Measurements from ENCODE around the gene SIMC1. TPM values are rescaled to one million over a fixed set of nuclear protein-coding genes. Genes with fewer than 3 reads are reported as not detected.
"Not testable (repeated sequence)": the region's sequence is repeated elsewhere in the genome, so short reads cannot be mapped to it uniquely, and the experiment has no call there.

Gene SIMC1
- total RNA-seq, 1 experiment from 2014 or later: 19.2 TPM

DNA sequence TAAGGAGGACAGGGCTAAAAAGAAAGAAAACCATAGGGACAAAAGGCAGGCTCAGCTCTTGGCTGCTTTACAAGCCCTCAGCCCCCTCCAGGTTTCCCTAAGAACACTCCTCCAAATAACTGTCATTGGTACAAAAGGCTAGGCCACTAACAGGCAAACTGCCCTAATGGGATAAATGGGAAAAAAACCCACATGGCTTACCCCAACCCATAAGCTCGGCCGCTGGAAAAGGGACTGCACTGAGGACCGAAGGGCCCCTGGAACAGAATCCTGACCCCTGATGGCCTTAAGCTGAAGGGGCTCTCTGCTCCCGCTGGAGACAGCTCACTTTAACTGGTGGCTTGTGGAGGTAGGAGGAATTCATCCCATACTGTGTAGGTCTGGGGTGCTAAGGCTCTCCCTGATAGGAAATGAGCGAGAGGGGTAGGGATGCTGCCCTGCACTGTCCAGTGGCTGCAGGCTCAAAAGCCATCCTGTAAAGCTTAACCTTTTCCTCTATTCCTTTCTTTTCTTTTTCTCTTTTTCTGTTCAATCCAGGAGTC, 21.0 kb upstream of the SIMC1 start:
- in situ Hi-C loops (cut with HindIII; ENCODE audit: low pct_unique_long_range_greater_than_20kb, low sequenced_read_pairs); H3K4me1 ChIP-seq (ENCODE audit: control insufficient read depth, insufficient read depth, low read length); CTCF ChIA-PET; H3K9me3 ChIP-seq (ENCODE audit: control insufficient read depth, insufficient read depth, low read depth, low read length); H3K27ac ChIP-seq (ENCODE audit: low read length); intact Hi-C loops (cut with micrococcal nuclease; ENCODE audit: unreplicated experiment); POLR2A ChIA-PET; H3K36me3 ChIP-seq (ENCODE audit: control insufficient read depth, insufficient read depth, low read length); H3K27me3 ChIP-seq (ENCODE audit: control insufficient read depth, insufficient read depth, low read length); H3K4me3 ChIP-seq (ENCODE audit: low read depth in 2 of 2, low read length in 2 of 2); BruUV-seq (replicated peaks); DNase-seq (ENCODE audit: low read depth, low spot score): not testable (repeated sequence)
- ATAC-seq: peak; percentile 60; the same call in 1 of the 2 replicates

DNA sequence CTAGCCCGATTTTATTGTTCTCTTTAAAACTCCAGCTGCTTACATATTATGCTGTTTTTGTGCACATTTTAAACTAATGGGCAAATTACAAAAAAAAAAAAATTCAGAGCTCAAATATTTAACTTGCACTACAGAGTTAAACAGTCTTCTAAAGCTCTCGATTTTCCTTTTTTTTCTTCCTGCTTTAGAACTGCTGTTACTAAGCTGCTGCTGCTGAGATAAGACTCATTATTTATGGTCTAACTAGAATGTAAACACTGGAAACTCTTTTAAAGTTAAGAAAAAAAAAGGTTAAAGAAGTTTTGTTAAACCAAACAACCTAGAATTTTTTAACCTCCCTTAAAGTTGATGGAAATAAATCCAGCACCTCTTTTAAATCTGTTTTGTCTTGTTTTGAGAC, 20.5 kb upstream of the SIMC1 start:
- H3K9me3 ChIP-seq (ENCODE audit: control insufficient read depth, insufficient read depth, low read depth, low read length); in situ Hi-C loops (cut with HindIII; ENCODE audit: low pct_unique_long_range_greater_than_20kb, low sequenced_read_pairs); H3K27me3 ChIP-seq (ENCODE audit: control insufficient read depth, insufficient read depth, low read length); BruUV-seq (replicated peaks); H3K36me3 ChIP-seq (ENCODE audit: control insufficient read depth, insufficient read depth, low read length); H3K4me3 ChIP-seq (ENCODE audit: low read depth in 2 of 2, low read length in 2 of 2); intact Hi-C loops (cut with micrococcal nuclease; ENCODE audit: unreplicated experiment); POLR2A ChIA-PET; H3K27ac ChIP-seq (ENCODE audit: low read length); H3K4me1 ChIP-seq (ENCODE audit: control insufficient read depth, insufficient read depth, low read length); DNase-seq (ENCODE audit: low read depth, low spot score); ATAC-seq; CTCF ChIA-PET: not testable (repeated sequence)

DNA sequence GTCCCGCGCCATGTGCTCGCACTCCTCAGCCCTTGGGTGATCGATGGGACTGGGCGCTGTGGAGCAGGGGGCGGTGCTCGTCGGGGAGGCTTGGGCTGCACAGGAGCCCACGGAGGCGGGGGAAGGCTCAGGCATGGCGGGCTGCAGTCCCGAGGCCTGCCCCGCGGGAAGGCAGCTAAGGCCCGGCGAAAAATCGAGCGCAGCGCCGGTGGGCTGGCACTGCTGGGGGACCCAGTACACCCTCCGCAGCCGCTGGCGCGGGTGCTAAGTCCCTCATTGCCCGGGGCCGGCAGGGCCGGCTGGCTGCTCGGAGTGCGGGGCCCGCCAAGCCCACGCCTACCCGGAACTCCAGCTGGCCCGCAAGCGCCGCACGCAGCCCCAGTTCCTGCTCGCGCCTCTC, 16.2 kb upstream of the SIMC1 start:
- DNase-seq (ENCODE audit: low read depth, low spot score); ATAC-seq; BruUV-seq (replicated peaks); H3K4me3 ChIP-seq (ENCODE audit: low read depth in 2 of 2, low read length in 2 of 2); H3K27ac ChIP-seq (ENCODE audit: low read length); H3K4me1 ChIP-seq (ENCODE audit: control insufficient read depth, insufficient read depth, low read length); POLR2A ChIA-PET; in situ Hi-C loops (cut with HindIII; ENCODE audit: low pct_unique_long_range_greater_than_20kb, low sequenced_read_pairs); H3K36me3 ChIP-seq (ENCODE audit: control insufficient read depth, insufficient read depth, low read length); intact Hi-C loops (cut with micrococcal nuclease; ENCODE audit: unreplicated experiment); H3K27me3 ChIP-seq (ENCODE audit: control insufficient read depth, insufficient read depth, low read length); H3K9me3 ChIP-seq (ENCODE audit: control insufficient read depth, insufficient read depth, low read depth, low read length): not testable (repeated sequence)
- CTCF ChIA-PET: interaction anchor here (0.6 kb wide), 1 partner anchor 189 kb away, joined by 3 read pairs; no protein-coding TSS in a partner anchor

DNA sequence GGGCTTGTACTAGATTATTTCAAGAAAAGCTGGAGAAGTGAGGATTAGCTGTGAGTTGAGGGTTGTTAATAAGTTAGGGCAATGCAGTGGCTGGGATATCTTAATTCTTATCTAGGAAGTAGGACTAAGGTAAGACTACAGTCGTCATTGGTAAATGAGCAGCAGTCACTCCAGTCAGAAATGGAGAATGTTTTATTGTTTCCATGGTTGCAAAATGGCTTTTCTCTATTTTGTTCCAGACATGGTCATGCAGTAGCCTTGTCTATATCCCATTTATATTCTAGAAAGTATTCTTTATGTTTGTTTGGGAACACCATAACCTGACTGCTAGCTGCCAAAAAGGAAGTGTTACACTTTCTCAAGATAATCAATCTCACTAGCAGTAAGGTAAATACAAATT, 9.9 kb upstream of the SIMC1 start:
- H3K36me3 ChIP-seq (ENCODE audit: control insufficient read depth, insufficient read depth, low read length); H3K4me3 ChIP-seq (ENCODE audit: low read depth in 2 of 2, low read length in 2 of 2); in situ Hi-C loops (cut with HindIII; ENCODE audit: low pct_unique_long_range_greater_than_20kb, low sequenced_read_pairs); intact Hi-C loops (cut with micrococcal nuclease; ENCODE audit: unreplicated experiment); H3K27me3 ChIP-seq (ENCODE audit: control insufficient read depth, insufficient read depth, low read length); H3K9me3 ChIP-seq (ENCODE audit: control insufficient read depth, insufficient read depth, low read depth, low read length); CTCF ChIA-PET; ATAC-seq; DNase-seq (ENCODE audit: low read depth, low spot score); POLR2A ChIA-PET; H3K27ac ChIP-seq (ENCODE audit: low read length); H3K4me1 ChIP-seq (ENCODE audit: control insufficient read depth, insufficient read depth, low read length); BruUV-seq (replicated peaks): not testable (repeated sequence)

DNA sequence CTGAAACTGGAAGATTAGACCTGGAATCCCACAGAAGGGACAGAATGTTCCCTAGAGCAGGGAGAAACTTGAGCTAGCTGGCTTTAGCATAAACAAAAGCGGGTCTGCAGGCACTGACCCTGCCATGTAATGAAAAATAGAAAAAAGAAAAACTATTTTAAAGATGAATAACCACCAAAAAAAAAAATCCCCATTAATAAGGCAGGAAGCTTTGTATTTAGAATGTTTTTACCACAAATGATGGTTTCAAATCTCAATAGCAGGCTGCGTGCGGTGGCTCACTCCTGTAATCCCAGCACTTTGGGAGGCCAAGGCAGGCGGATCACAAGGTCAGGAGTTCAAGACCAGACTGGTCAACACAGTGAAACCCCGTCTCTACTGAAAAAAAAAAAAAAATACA, 5.0 kb upstream of the SIMC1 start:
- H3K9me3 ChIP-seq (ENCODE audit: control insufficient read depth, insufficient read depth, low read depth, low read length); H3K4me3 ChIP-seq (ENCODE audit: low read depth in 2 of 2, low read length in 2 of 2); H3K36me3 ChIP-seq (ENCODE audit: control insufficient read depth, insufficient read depth, low read length); DNase-seq (ENCODE audit: low read depth, low spot score); POLR2A ChIA-PET; H3K4me1 ChIP-seq (ENCODE audit: control insufficient read depth, insufficient read depth, low read length); intact Hi-C loops (cut with micrococcal nuclease; ENCODE audit: unreplicated experiment); H3K27ac ChIP-seq (ENCODE audit: low read length); CTCF ChIA-PET; in situ Hi-C loops (cut with HindIII; ENCODE audit: low pct_unique_long_range_greater_than_20kb, low sequenced_read_pairs); H3K27me3 ChIP-seq (ENCODE audit: control insufficient read depth, insufficient read depth, low read length); ATAC-seq; BruUV-seq (replicated peaks): not testable (repeated sequence)

Measured in Panc1 (cell line).